CD14-positive monocyte (primary cell): ENCODE results near the gene CDHR5. TPM values are rescaled to one million over a fixed set of nuclear protein-coding genes. Genes with fewer than 3 reads are reported as not detected.
A peak's percentile ranks its signal among the peaks of the same experiment; 100 is the strongest.

ENCODE experiments used
- DNase-seq, 3 donors: peaks; one replicate each; pipeline ENCODE4 v3.0.0-alpha.2; 2011 to 2022
- H2AFZ ChIP-seq: 2 replicates; pipeline ENCODE4 v1.6.0; 2012; ENCODE audit warnings: mild to moderate bottlenecking, low read depth, low read length, inconsistent platforms; ENCODE audit not compliant: insufficient read depth, poor library complexity, severe bottlenecking
- H3K27ac ChIP-seq, 2 donors: 1 replicate in 1 of 2; 2 replicates in 1 of 2; pipeline ENCODE4 v1.5.1; 2012 to 2013; ENCODE audit warnings: low read length in 2 of 2, control low read depth in 1 of 2, inconsistent platforms in 1 of 2, low read depth in 1 of 2, mild to moderate bottlenecking in 1 of 2
- H3K27me3 ChIP-seq, 2 donors: one replicate each; pipeline versions ENCODE4 v1.6.0 to v1.6.1; 2011 to 2013; ENCODE audit warnings: low read length in 2 of 2; ENCODE audit not compliant: control insufficient read depth in 2 of 2, insufficient read depth in 2 of 2
- H3K36me3 ChIP-seq, 2 donors: replicated peaks in 1 of 2; 1 replicate in 1 of 2; 2 replicates in 1 of 2; pipeline versions ENCODE4 v1.5.1 to v1.6.1; 2012 to 2013; ENCODE audit warnings: low read length in 2 of 2, control low read depth in 1 of 2, inconsistent platforms in 1 of 2, mild to moderate bottlenecking in 1 of 2; ENCODE audit not compliant: insufficient read depth in 2 of 2, control insufficient read depth in 1 of 2
- H3K4me1 ChIP-seq, 2 donors: 1 replicate in 1 of 2; 2 replicates in 1 of 2; pipeline versions ENCODE4 v1.5.1 to v1.6.1; 2012 to 2013; ENCODE audit warnings: low read length in 2 of 2, control low read depth in 1 of 2, inconsistent platforms in 1 of 2, mild to moderate bottlenecking in 1 of 2, moderate library complexity in 1 of 2; ENCODE audit not compliant: insufficient read depth in 2 of 2, control insufficient read depth in 1 of 2
- H3K4me2 ChIP-seq: replicated peaks from 2 replicates; pipeline ENCODE3; 2012; ENCODE audit warnings: low read length, moderate library complexity, mild to moderate bottlenecking; ENCODE audit not compliant: poor library complexity, severe bottlenecking; ENCODE audit errors: extremely low read depth
- H3K4me3 ChIP-seq, 3 experiments: fragments of 200-600 bp in 1 of 3; sonication (generic) in 1 of 3; replicated peaks in 1 of 3; 1 replicate in 2 of 3; 2 replicates in 1 of 3; pipeline ENCODE4 v1.5.1; 2011 to 2013; ENCODE audit warnings: low read length in 3 of 3, mild to moderate bottlenecking in 3 of 3, control low read depth in 2 of 3, low read depth in 2 of 3, inconsistent platforms in 1 of 3, moderate library complexity in 1 of 3
- H3K79me2 ChIP-seq: 2 replicates; pipeline ENCODE4 v1.6.0; 2012; ENCODE audit warnings: mild to moderate bottlenecking, control low read depth, inconsistent platforms, low read length, moderate library complexity; ENCODE audit not compliant: insufficient read depth
- H3K9ac ChIP-seq: 2 replicates; pipeline ENCODE4 v1.6.0; 2017; ENCODE audit warnings: low read length, mild to moderate bottlenecking; ENCODE audit not compliant: insufficient read depth, poor library complexity, severe bottlenecking
- H3K9me3 ChIP-seq, 2 donors: replicated peaks in 1 of 2; 1 replicate in 1 of 2; 2 replicates in 1 of 2; pipeline versions ENCODE4 v1.5.1 to v1.6.1; 2012 to 2013; ENCODE audit warnings: low read length in 2 of 2, control low read depth in 1 of 2; ENCODE audit not compliant: control insufficient read depth in 1 of 2, insufficient read depth in 1 of 2
- H4K20me1 ChIP-seq: 2 replicates; pipeline ENCODE4 v1.6.0; 2012; ENCODE audit warnings: mild to moderate bottlenecking, low read length, control low read depth, moderate library complexity; ENCODE audit not compliant: insufficient read depth
- H3K27ac Mint-ChIP-seq, 7 donors: one replicate each; pipeline ENCODE4 v1.8.0; 2020; ENCODE audit warnings: mild to moderate bottlenecking in 7 of 7, mixed read lengths in 7 of 7, moderate library complexity in 6 of 7, inconsistent platforms in 2 of 7
- H3K27me3 Mint-ChIP-seq, 3 donors: one replicate each; pipeline ENCODE4 v1.8.0; 2021 to 2022; ENCODE audit warnings: low read depth in 3 of 3, mild to moderate bottlenecking in 3 of 3, mixed read lengths in 3 of 3, moderate library complexity in 3 of 3, inconsistent platforms in 1 of 3
- H3K36me3 Mint-ChIP-seq, 2 donors: one replicate each; pipeline ENCODE4 v1.8.0; 2020; ENCODE audit warnings: mixed read lengths in 2 of 2, inconsistent platforms in 1 of 2, mild to moderate bottlenecking in 1 of 2
- H3K4me1 Mint-ChIP-seq: one replicate; pipeline ENCODE4 v1.8.0; 2020; ENCODE audit warnings: mild to moderate bottlenecking, mixed read lengths
- H3K4me3 Mint-ChIP-seq, 2 donors: one replicate each; pipeline ENCODE4 v1.8.0; 2020; ENCODE audit warnings: mild to moderate bottlenecking in 2 of 2, mixed read lengths in 2 of 2, moderate library complexity in 1 of 2
- H3K9me3 Mint-ChIP-seq, 7 donors: one replicate each; pipeline ENCODE4 v1.8.0; 2020 to 2022; ENCODE audit warnings: mixed read lengths in 7 of 7, mild to moderate bottlenecking in 6 of 7, moderate library complexity in 6 of 7, inconsistent platforms in 2 of 7
- CTCF ChIP-seq: fragments of 200-600 bp; IDR thresholded peaks from one replicate; pipeline ENCODE4 v1.8.0; 2022; ENCODE audit warnings: antibody characterized with exemption, mild to moderate bottlenecking
- WGBS: methylation state at CpG from one replicate; pipeline ENCODE4 v1.1.5; 2013; ENCODE audit warnings: missing lambda C conversion rate; ENCODE audit not compliant: insufficient coverage; 5-methylcytosine and 5-hydroxymethylcytosine counted together
- intact Hi-C, 2 donors: fragments of 100-400 bp; cut with micrococcal nuclease; formaldehyde crosslinking; loops; one replicate each; pipeline versions ENCODE4 v1.15.0 to v1.15.1; 2023
- polyA minus RNA-seq: library from RNA; depleted of rRNA, polyadenylated mRNA; stranded (reverse); fragments of >200 nt; gene quantifications from 2 replicates; pipeline ENCODE4 v1.2.3, GENCODE V29; 2012
- polyA plus RNA-seq, 3 donors: library from polyadenylated mRNA; depleted of rRNA in 1 of 3; unstranded in 2 of 3; stranded (reverse) in 1 of 3; fragments of 300-500 nt in 2 of 3; fragments of >200 nt in 1 of 3; fragmentation: Illumina TruSeq in 2 of 3; gene quantifications; 1 replicate in 2 of 3; 2 replicates in 1 of 3; pipeline ENCODE4 v1.2.3, GENCODE V29; 2012 to 2021
- total RNA-seq, 12 experiments: library from RNA in 1 of 12; stranded (reverse) in 1 of 12; fragments of 120-200 nt in 1 of 12; gene quantifications; one replicate each; pipeline ENCODE4 v1.2.4 and lab custom pipeline; 2013 to 2026; ENCODE audit warnings: mixed read lengths in 6 of 12, inconsistent platforms in 1 of 12

The CDHR5 gene
- total RNA-seq (2013), result 0.10 TPM
- polyA plus RNA-seq, result under 1 TPM; 0.18 to 0.43 (median 0.18) TPM
- polyA minus RNA-seq, result 0.14 and 0.24 TPM in 2 replicates
- total RNA-seq (lab: John Stamatoyannopoulos, UW), result 0 to 0.91 (median 0.23) reads per million in 11 experiments

GRCh38 chr11:624705-625635 lies at the start of gene CDHR5:
Gene CDHR5, minus strand, starts transcription at chr11:624955. Its CDS starts 53 bp downstream, at chr11:624902.
- TF ChIP-seq CTCF, result no peak
- Histone ChIP-seq H3K9ac (no peak within 1 kb of the TSS), H3K79me2 (no peaks in the 10 kb centered on the region), H2AFZ (no peak within 1 kb of the TSS), H4K20me1 (peaks cover 9% of the 10 kb centered on the region), H3K27ac (no peak within 1 kb of the TSS), H3K4me1 (peaks cover 18 to 27% of the 10 kb centered on the region in 2 donors), H3K4me2 (no peak within 1 kb of the TSS), H3K4me3 (no peak within 1 kb of the TSS), H3K27me3 (peaks cover 6 to 34% of the 10 kb centered on the region in 2 donors), H3K9me3 (no peaks in the 10 kb centered on the region), H3K36me3 (no peaks in the 10 kb centered on the region)
- intact Hi-C loops, result no loop called here
- peaks cover 39 to 46% (median 40%) of the 10 kb centered on the region in 3 donors for H3K27me3 Mint-ChIP-seq
- peaks cover 33% of the 10 kb centered on the region for H3K4me1 Mint-ChIP-seq
- peak within 1 kb of the TSS in 1 of 2 donors; percentile 51 for H3K4me3 Mint-ChIP-seq
- peak within 1 kb of the TSS in 1 of 7 donors; percentile 30 for H3K27ac Mint-ChIP-seq
- H3K9me3 Mint-ChIP-seq, result peaks cover 0 to 16% (median 8%) of the 10 kb centered on the region in 7 donors
- 94% methylated on average over 24 of the region's 33 CpGs for WGBS
- peaks cover 17 to 18% of the 10 kb centered on the region in 2 donors for H3K36me3 Mint-ChIP-seq
- no peak for DNase-seq

- peaks cover 48 to 68% of the 10 kb centered on the region in 2 donors for H3K36me3 ChIP-seq
- H3K4me3 ChIP-seq, result no peak overlapping the region
- no peaks in the 10 kb centered on the region for H4K20me1 ChIP-seq
- no peaks in the 10 kb centered on the region for H3K4me1 ChIP-seq
- H3K9me3 ChIP-seq, result no peaks in the 10 kb centered on the region
- 88% methylated on average over 14 of the region's 17 CpGs for WGBS
- TF ChIP-seq CTCF, result no peak
- H3K36me3 Mint-ChIP-seq, result peaks cover 49 to 93% of the 10 kb centered on the region in 2 donors
- no peaks in the 10 kb centered on the region for H3K27me3 ChIP-seq
- H3K9ac ChIP-seq, result no peak overlapping the region
- H2AFZ ChIP-seq, result no peak overlapping the region
- H3K79me2 ChIP-seq, result no peaks in the 10 kb centered on the region
- intact Hi-C loops, result no loop called here
- H3K9me3 Mint-ChIP-seq, result no peaks in the 10 kb centered on the region
- no peak overlapping the region for H3K4me2 ChIP-seq
- H3K4me3 Mint-ChIP-seq, result no peak overlapping the region
- H3K27ac ChIP-seq, result no peak overlapping the region
- no peaks in the 10 kb centered on the region for H3K27me3 Mint-ChIP-seq
- H3K27ac Mint-ChIP-seq, result no peak overlapping the region
- no peaks in the 10 kb centered on the region for H3K4me1 Mint-ChIP-seq
- no peak for DNase-seq
Observed at GRCh38 chr11:674406-674805, 49.7 kb upstream of the CDHR5 start.
